RWPE1 (cell line): ENCODE measurements around the gene COL6A2.

Experiments
- CTCF ChIA-PET: fragments of 350-600 bp; sonication (Branson Sonifier 250); formaldehyde crosslinking; extraction: SDS; loops from one replicate; lab custom pipeline; 2021; lab: Yijun Ruan, JAX
- POLR2A ChIA-PET: fragments of 400-600 bp; formaldehyde crosslinking; extraction: SDS; loops from one replicate; lab custom pipeline; 2020; ENCODE audit warnings: antibody characterized with exemption; ENCODE audit not compliant: low non-redundant PET; lab: Yijun Ruan, JAX
- DNase-seq: peaks from one replicate; pipeline ENCODE4 v3.0.0; 2012; ENCODE audit warnings: low spot score
- H3K27ac ChIP-seq: fragments of 450-650 bp; 2 replicates; pipeline ENCODE4 v1.5.1; 2017
- CTCF ChIP-seq: fragments of 450-650 bp; conservative IDR thresholded peaks from 2 replicates; pipeline ENCODE4 v1.5.1; 2017; ENCODE audit warnings: low read depth, mild to moderate bottlenecking

Gene COL6A2

GRCh38 chr21:46091118-46091517 lies 6.8 kb upstream of the COL6A2 start:
- no peak for DNase-seq
- H3K27ac ChIP-seq = no peak overlapping the region
- POLR2A ChIA-PET = no interaction called here
- CTCF ChIA-PET = no interaction called here
- TF ChIP-seq CTCF = no peak

- CTCF ChIA-PET = no interaction called here
- no peak for TF ChIP-seq CTCF
- no peak for DNase-seq
- H3K27ac ChIP-seq = no peak overlapping the region
- POLR2A ChIA-PET = no interaction called here
Measured at GRCh38 chr21:46091631-46092025, 6.3 kb upstream of the COL6A2 start.

GRCh38 chr21:46092026-46092764 lies 5.7 kb upstream of the COL6A2 start:
- TF ChIP-seq CTCF = no peak
- ChIA-PET POLR2A (no interaction called here), CTCF (no interaction called here)
- no peak for DNase-seq
- no peak overlapping the region for H3K27ac ChIP-seq

GRCh38 chr21:46092811-46093667 lies 4.9 kb upstream of the COL6A2 start:
- ChIA-PET POLR2A (no interaction called here), CTCF (no interaction called here)
- H3K27ac ChIP-seq = no peak overlapping the region
- no peak for DNase-seq
- no peak for TF ChIP-seq CTCF

GRCh38 chr21:46093668-46094400 lies 4.1 kb upstream of the COL6A2 start:
- no peak for TF ChIP-seq CTCF
- no peak for DNase-seq
- H3K27ac ChIP-seq = no peak overlapping the region
- ChIA-PET CTCF (no interaction called here), POLR2A (no interaction called here)

GRCh38 chr21:46094401-46095082 lies 3.4 kb upstream of the COL6A2 start:
- TF ChIP-seq CTCF = no peak
- POLR2A ChIA-PET = no interaction called here
- CTCF ChIA-PET = interaction anchor here (1.0 kb wide), 1 partner anchor 121 kb away, joined by 3 read pairs; no protein-coding TSS in a partner anchor
- no peak for DNase-seq
- H3K27ac ChIP-seq = no peak overlapping the region
